Measurements from ENCODE around the gene XPA. TPM values are rescaled to one million over a fixed set of nuclear protein-coding genes. Genes with fewer than 3 reads are reported as not detected.

The XPA gene
- polyA plus RNA-seq, 3 donors, result 33.5 to 34.0 (median 34.0) TPM

Other genes starting within 250 kb of the XPA start
- gene TMOD1, start 195.7 kb downstream of the XPA start, polyA plus RNA-seq (ENCODE audit: insufficient read length in 3 of 3), result 1 to 10 TPM; 1.4 to 1.9 (median 1.6) TPM
- gene TSTD2, start 64.0 kb downstream of the XPA start, polyA plus RNA-seq (ENCODE audit: insufficient read length in 3 of 3), result 10 to 100 TPM; 29.0 to 40.8 (median 38.8) TPM
- 10 to 100 TPM; 38.0 to 51.2 (median 46.0) TPM for gene NCBP1, start 63.5 kb downstream of the XPA start, polyA plus RNA-seq (ENCODE audit: insufficient read length in 3 of 3)
- under 1 TPM in 1 of 3 donors, not detected in 2; 0.03 TPM for gene FOXE1, start 155.9 kb upstream of the XPA start, polyA plus RNA-seq (ENCODE audit: insufficient read length in 3 of 3)
- 10 to 100 TPM; 19.0 to 21.7 (median 19.9) TPM for gene TRMO, start 225.2 kb upstream of the XPA start, polyA plus RNA-seq (ENCODE audit: insufficient read length in 3 of 3)
- gene HEMGN, start 240.8 kb upstream of the XPA start, polyA plus RNA-seq (ENCODE audit: insufficient read length in 3 of 3), result 1 to 10 TPM; 2.1 to 2.9 (median 2.4) TPM